IPS-18c (cell line): ENCODE measurements around the gene LRRC7.
"Not testable (repeated sequence)": the region's sequence is repeated elsewhere in the genome, so short reads cannot be mapped to it uniquely, and the experiment has no call there.

Experiments used
- H3K4me3 ChIP-seq: 2 replicates; pipeline ENCODE4 v1.7.0; 2013; ENCODE audit warnings: low read depth, mild to moderate bottlenecking, low read length, moderate library complexity; ENCODE audit not compliant: insufficient read depth
- H3K9me3 ChIP-seq: one replicate; pipeline ENCODE4 v1.6.1; 2013; ENCODE audit warnings: mild to moderate bottlenecking, low read length, moderate library complexity; ENCODE audit not compliant: control insufficient read depth, insufficient read depth

The LRRC7 gene

DNA sequence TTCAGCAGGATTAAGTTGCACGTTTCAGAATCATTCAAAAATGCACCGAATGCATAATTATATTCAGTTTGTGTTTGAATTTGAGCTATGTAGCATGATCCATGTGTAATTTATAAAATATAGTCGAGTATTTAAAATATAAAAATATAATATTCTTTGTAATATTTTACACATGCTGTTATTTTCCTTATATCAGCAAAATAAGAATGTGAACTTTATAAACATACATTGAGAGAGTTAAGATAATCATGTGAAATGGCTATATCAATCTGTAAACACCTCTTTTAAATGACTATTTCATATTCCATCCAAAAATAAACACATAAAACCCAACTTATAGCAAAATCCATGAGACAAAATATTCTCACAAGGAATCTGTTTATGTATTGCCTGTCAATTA lies 303.7 kb downstream of the LRRC7 start:
- Histone ChIP-seq H3K4me3 (no peak overlapping the region), H3K9me3 (no peaks in the 10 kb centered on the region)

DNA sequence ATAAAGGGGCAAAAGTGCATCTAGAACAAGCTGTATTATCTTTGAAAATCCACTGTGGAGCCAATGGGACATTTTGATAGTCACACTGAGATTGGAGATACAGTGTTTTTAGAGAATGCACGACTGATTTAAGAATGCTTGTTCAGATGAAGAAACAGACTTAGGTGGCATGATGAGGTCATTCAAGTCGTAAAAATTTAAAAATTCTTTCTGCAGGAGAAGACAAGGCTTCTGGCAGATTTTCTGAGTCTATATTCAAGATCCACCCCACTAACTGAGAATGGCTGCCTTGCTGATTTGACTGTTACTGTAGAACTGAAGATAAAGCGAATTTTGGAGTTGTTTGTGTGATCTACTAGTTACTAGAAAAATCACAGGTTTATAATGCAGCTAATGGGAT lies 310.6 kb downstream of the LRRC7 start:
- Histone ChIP-seq H3K4me3 (no peak overlapping the region), H3K9me3 (no peaks in the 10 kb centered on the region)

DNA sequence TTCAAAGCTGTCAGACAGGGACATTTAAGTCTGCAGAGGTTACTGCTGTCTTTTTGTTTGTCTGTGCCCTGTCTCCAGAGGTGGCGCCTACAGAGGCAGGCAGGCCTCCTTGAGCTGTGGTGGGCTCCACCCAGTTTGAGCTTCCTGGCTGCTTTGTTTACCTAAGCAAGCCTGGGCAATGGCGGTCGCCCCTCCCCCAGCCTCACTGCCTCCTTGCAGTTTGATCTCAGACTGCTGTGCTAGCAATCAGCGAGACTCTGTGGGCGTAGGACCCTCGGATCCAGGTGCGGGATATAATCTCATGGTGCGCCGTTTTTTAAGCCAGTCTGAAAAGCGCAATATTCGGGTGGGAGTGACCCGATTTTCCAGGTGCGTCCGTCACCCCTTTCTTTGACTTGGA lies 320.3 kb downstream of the LRRC7 start:
- H3K9me3 ChIP-seq, H3K4me3 ChIP-seq: not testable (repeated sequence)

DNA sequence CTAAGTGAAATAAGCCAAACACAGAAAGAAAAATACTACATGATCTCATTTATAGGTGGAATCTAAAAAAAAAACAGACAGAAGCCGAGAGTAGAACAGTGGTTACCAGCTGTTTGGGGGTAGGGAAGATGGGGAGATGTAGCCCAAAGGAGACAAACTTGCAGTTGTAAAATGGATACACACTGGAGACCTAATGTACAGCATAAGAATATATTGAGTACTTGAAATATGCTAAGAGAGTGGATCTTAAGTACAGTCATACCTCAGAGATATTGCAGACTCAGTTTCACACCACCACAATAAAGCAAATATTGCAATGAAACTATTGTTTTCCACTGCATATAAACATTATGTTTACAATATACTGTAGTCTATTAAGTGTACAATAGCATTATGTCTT lies 320.9 kb downstream of the LRRC7 start:
- Histone ChIP-seq H3K9me3 (no peaks in the 10 kb centered on the region), H3K4me3 (no peak overlapping the region)

DNA sequence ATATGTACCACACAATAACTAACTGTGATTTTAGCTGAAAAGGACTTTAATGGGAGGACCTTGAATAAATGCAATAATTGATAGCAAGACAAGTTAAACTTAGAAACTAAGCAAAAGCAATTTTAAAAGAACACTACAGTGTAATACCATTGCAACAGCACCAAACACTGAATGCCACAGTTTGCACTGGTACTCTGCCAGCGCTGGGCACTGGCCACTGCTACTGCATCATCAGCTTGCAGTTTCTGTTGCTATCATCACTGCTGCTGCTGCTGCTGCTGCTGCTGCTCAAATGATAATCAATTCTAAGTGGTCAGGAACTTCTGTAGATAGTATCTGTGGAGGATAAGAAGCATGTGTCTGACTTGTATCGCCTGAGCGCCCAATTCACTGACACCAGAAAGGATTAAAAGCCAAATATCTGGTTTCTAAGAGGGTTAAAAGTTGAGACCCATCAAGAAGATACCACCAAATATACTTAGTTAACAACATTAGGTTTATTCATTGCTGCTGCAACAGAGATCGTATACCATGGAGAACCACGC lies 330.8 kb downstream of the LRRC7 start:
- Histone ChIP-seq H3K9me3 (no peaks in the 10 kb centered on the region), H3K4me3 (no peak overlapping the region)

DNA sequence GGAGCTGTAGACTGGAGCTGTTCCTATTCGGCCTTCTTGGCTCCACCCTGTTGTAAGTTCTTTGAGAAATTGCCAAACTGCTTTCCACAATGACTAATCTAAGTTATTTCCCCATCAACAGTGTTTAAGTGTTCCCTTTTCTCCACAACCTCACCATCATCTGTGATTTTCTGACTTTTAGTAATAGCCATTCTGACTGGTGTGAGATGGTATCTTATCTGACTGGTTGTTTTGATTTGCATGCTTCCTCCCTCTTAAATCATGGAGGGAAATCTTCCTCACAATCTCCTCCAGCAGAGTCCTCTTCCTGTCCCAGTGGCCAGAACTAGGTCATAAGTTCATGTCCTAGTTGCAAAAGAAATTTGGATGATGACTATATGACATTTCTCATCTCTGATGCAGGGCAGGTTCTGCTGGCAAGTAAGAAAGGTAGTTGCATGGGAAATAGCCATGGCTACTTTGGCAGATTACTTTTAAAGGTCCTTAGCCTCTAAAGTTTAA lies 343.6 kb downstream of the LRRC7 start:
- H3K4me3 ChIP-seq, result no peak overlapping the region
- H3K9me3 ChIP-seq, result peaks cover 4% of the 10 kb centered on the region

DNA sequence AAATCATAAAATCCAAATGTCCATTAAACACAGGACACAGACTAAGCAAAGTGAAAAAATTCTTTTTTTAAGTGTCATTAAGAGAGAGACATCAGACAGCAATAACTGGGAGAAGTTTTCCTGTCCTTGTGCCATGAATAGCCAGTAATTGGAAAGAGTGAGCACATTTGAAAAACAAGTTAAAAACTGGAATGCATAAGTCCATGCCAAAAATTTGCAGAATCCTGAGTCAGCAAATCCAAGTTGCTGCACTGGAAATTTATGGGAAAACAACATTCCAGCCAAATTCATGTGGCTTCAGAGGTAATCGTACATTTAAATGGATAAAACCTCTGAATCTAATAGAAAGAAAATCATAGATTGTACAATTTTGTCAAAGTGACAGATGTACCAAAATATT lies 346.3 kb downstream of the LRRC7 start:
- Histone ChIP-seq H3K4me3 (no peak overlapping the region), H3K9me3 (peaks cover 4% of the 10 kb centered on the region)

DNA sequence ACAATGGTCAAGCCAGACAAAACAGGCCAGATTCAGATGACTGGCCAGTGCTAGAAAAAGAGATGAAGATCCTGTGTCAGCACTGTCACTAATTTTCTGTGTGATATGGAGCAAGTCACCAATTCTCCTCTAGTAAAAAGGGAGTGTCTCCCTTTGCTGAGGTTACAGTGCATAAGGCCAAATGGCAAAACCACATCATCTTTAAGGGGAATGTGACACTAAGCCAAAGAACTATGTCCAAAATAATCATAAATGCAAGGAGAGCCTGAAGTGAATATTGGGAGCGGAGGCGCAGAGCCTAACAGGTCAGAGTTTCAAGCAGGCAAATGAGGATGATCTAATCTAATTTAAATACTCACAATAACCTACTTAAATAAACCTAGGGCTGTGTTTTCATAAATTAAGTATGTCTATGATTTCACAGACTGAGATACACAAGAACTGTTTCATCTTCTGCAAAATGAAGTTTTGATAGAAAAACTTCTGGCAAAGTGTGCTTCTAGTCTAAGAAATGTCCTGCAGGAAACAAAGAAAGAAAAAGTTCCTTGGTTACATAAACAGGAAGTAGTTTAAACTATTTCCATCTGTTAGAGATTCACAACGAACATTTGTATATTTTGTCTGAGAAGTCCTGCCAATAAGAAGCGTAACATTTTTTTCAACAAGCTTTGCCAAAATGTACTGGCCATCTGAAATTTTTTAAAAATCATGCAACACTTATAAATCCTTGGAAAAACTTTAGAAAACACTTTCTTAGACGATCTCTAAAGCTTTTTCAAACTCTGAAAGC lies 347.4 kb downstream of the LRRC7 start:
- Histone ChIP-seq H3K4me3 (no peak overlapping the region), H3K9me3 (peaks cover 4% of the 10 kb centered on the region)

DNA sequence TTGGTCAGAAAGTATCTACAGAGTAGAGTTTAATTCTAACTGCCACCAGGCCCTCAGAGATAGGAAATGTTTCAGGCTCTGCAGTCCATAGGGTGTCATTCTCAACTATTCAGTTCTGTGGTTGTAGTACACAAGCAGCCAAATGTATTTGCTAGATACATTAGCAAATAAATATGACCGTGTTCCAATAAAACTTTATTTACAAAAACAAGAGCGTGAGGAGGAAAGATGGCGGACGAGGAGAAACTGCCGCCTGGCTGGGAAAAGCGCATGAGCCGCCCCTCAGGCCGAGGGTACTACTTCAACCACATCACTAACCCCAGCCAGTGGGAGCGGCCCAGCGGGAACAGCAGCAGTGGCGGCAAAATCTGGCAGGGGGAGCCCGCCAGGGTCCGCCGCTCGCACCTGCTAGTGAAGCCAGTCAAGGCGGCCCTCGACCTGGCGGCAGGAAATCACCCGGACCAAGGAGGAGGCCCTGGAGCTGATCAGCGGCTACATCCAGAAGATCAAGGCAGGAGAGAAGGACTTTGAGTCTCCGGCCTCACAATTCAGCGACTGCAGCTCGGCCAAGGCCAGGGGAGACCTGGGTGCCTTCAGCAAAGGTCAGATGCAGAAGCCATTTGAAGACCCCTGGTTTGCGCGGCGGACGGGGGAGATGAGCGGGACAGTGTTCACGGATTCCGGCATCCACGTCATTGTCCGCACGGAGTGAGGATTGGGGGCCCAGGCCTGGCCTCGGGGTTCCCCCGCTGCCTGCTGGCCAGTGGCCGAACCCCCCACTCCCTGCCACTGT lies 351.6 kb downstream of the LRRC7 start:
- Histone ChIP-seq H3K9me3 (no peaks in the 10 kb centered on the region), H3K4me3 (no peak overlapping the region)

DNA sequence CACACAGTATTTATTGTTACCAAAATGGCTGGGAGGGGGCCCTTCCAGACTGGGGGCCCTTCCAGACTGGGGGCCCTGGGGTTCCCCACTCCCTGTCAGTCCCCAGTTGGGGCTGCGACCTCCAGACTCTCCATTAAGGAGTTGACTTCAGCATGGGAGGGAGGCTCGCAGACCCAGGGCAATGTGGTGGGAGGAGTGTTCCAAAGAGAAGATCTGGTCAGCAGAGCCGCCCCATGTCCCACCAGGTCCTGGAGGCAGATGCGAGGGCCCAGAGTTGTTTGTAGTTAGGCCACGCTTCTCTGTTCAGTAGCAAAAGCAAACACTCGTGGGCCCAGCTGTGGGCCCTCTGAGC lies 352.2 kb downstream of the LRRC7 start:
- Histone ChIP-seq H3K9me3 (no peaks in the 10 kb centered on the region), H3K4me3 (no peak overlapping the region)

DNA sequence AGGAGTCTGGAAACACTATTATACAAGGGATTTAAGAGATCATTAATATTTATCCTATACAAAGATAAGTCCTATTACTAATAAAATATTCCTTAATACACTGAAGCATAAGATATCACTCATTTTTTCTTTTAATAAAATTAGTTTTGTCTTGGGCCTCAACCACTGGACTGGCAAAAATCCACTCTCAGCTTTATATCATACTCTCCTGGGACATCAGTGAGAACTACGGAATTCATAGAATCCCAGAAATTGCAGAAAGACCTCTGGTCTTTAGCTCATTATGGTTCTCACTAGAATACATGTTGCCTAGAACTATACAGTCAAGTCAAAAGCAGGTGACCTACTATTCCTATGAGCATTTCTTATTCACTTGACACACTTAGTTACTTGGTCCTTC lies 352.7 kb downstream of the LRRC7 start:
- H3K9me3 ChIP-seq, result no peaks in the 10 kb centered on the region

DNA sequence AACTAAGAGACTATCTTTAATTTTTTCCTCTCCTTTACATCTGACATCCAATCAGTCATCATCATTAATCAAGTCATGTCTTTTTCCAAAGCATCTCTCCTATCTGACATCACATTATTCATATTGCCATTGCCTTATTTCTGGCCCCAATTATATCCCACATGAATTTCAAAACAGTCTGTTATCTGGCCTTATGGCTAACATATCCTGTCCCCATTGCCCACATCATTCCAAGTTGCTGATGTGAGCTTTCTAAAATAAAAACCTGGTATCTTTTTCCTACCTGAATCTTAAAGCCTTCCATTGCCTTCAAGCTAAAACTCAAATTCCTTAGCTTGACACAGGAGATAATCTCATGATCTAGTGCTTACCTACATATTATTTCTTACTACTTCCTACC lies 353.8 kb downstream of the LRRC7 start:
- Histone ChIP-seq H3K9me3 (no peaks in the 10 kb centered on the region), H3K4me3 (no peak overlapping the region)

More for the DNA sequence above, 352.7 kb downstream of the LRRC7 start:
- H3K4me3 ChIP-seq, result no peak overlapping the region

DNA sequence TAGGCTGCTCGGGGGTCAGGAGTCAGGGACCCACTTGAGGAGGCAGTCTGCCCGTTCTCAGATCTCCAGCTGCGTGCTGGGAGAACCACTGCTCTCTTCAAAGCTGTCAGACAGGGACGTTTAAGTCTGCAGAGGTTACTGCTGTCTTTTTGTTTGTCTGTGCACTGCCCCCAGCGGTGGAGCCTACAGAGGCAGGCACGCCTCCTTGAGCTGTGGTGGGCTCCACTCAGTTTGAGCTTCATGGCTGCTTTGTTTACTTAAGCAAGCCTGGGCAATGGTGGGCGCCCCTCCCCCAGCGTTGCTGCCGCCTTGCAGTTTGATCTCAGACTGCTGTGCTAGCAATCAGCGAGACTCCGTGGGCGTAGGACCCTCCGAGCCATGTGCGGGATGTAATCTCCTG lies 360.5 kb downstream of the LRRC7 start:
- not testable (repeated sequence) for H3K9me3 ChIP-seq, H3K4me3 ChIP-seq

DNA sequence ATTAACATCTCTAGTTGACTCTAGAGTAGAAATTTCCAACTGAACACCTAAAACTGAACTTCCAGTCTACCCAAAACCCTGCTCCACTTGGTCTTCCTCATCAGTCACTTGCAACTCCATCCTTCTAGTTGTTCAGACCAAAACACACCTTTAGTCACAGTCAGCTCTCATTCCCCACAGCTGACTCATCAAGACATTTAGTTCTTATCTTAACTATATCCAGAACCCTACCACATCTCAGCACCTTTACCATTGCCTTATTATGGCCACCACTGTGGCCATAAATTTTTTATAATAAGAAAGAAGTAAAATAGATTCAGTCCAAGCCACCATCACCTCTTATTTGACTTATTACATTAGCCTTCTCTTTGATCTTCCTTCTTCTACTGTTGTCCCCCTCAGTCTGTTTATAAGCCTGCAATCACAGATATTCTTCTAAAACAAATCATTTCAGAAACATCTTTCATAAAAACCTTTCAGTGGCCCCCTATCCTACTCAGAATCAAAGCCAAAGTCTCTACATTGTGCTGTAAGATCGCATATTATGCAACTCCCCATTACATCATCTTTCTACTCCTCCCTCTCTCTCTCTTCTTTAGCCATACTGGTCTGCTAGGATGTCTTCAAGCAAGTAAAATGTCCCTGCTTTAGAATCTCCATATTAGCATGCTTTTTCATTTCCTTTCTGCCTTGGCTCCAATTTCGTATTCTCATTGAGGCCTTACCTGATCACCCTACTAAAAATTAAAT lies 361.8 kb downstream of the LRRC7 start:
- Histone ChIP-seq H3K4me3 (no peak overlapping the region), H3K9me3 (peaks cover 6% of the 10 kb centered on the region)

DNA sequence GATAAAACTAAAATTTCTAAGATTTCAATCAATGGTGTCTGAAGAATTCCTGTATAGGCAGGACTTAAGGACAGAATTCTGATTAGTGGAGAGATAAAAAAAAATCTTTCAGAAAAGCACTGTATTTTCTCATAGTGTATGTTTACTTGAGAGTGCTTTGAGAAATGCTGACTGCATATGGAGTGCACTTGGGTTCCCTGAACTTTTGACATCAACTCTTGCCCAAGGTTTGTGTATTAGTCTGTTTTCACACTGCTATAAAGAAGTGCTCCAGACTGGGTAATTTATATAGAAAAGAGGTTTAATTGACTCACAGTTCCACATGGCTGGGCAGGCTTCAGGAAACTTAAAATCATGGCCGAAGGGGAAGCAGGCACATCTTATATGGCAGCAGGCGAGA lies 362.7 kb downstream of the LRRC7 start:
- H3K9me3 ChIP-seq, result peaks cover 6% of the 10 kb centered on the region

DNA sequence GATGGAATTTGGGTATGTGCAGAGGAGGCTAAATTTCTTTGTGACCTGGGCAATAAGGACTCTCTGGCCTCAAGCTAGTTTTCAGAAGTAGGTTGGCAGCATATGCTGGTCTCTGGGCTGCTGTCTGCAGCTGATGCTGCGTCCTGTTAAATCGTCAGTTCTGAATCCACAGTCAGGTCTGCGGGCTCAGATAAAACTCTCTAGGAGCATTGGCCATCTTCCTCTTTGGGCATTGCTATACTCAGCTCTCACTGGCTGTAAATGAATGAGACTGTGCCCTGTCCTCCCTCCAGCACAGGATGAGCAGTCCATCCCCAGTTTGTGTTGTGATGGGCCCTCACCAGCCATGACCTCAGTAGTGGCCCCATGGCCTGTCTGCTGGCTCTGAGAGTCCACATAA lies 365.0 kb downstream of the LRRC7 start:
- peaks cover 5% of the 10 kb centered on the region for H3K9me3 ChIP-seq
- H3K4me3 ChIP-seq, result no peak overlapping the region

More for the DNA sequence above, 362.7 kb downstream of the LRRC7 start:
- H3K4me3 ChIP-seq, result no peak overlapping the region

DNA sequence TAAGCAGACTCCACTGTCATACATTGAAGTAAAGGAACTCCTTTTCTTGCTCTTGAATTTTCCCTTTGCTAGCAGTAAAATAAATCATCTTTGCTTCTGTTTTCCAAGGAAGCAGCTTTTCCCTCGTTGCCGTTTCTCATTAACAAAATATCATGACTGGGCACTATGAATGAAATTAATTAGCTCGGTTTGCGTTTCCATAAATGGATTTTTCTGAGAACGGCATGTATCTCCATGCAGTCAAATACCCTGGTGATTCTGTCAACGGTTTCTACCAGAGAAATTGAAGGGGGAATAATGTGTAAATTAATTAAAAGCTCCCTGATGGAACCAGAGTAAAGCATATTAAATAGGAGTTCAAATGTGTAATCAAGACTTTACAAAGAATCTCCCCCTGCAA lies 372.5 kb downstream of the LRRC7 start:
- H3K9me3 ChIP-seq, result no peaks in the 10 kb centered on the region
- no peak overlapping the region for H3K4me3 ChIP-seq
